ENCODE measurements around the gene OR51B5.

- no peak for TF ChIP-seq EZH2 (IDR thresholded peaks at IDR 0.05; ENCODE audit: borderline replicate concordance, low read depth, low read length, poor library complexity, severe bottlenecking)
- TF ChIP-seq CTCF (conservative IDR thresholded peaks at IDR 0.05; ENCODE audit: low read depth, low read length) = no peak
Observed at GRCh38 chr11:5300251-5300650, 43.1 kb downstream of the OR51B5 start.
